ENCODE results near the gene AFF3.

DNA sequence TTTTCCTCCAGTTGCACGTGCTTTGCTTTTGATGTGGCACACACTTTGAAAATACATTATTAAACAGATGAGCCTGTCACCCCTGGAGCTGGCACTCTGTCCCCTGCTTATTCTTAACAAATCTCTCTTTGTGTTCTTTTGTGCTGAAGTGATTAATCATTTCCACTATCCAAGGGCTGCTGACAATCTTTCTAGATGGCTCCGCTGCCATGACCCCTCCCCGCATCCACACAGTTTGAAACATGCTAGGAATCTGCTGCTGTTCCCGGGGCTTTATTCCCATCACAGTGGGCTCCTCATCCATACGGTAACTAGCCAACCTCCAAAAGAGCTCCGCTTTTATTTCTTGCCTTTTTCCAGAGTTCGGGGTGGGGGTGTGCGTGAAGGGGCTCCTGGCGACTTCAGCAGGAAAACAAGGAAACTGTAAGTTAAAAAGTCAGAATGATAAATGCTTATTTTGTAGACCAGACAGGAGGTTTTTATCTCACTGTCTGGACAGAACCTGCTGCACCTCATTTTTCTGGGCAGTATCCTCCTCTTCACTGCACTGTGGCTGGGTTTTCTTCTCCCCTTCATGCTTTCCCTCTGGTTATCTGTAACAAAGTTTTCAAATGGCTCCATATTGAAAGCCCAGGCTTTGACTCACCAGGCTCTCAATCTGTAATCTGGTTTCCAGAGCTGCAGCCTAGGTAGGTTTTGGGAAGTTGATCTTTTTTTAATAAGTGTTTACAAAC, 319.7 kb downstream of the AFF3 start:
- TF ChIP-seq, protein P1, sequence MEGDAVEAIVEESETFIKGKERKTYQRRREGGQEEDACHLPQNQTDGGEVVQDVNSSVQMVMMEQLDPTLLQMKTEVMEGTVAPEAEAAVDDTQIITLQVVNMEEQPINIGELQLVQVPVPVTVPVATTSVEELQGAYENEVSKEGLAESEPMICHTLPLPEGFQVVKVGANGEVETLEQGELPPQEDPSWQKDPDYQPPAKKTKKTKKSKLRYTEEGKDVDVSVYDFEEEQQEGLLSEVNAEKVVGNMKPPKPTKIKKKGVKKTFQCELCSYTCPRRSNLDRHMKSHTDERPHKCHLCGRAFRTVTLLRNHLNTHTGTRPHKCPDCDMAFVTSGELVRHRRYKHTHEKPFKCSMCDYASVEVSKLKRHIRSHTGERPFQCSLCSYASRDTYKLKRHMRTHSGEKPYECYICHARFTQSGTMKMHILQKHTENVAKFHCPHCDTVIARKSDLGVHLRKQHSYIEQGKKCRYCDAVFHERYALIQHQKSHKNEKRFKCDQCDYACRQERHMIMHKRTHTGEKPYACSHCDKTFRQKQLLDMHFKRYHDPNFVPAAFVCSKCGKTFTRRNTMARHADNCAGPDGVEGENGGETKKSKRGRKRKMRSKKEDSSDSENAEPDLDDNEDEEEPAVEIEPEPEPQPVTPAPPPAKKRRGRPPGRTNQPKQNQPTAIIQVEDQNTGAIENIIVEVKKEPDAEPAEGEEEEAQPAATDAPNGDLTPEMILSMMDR (IDR thresholded peaks at IDR 0.05) = no peak
- no peak for TF ChIP-seq POLR2A (IDR thresholded peaks at IDR 0.05)

All from uterus (tissue), 2 donors.